Mammary epithelial cell (primary cell): ENCODE results near the gene ROBO1.

Experiments
- EZH2 ChIP-seq: IDR thresholded peaks from 2 replicates; pipeline ENCODE4 v1.6.1; 2012; ENCODE audit warnings: low read length, inconsistent platforms, borderline replicate concordance
- TF ChIP-seq, protein P1 (sequence below), 2 donors: IDR thresholded peaks in 1 of 2; conservative IDR thresholded peaks in 1 of 2; 2 replicates each; pipeline ENCODE4 v1.5.1; 2011 to 2012; ENCODE audit warnings: inconsistent platforms in 2 of 2, low read length in 2 of 2, mild to moderate bottlenecking in 2 of 2, control low read depth in 1 of 2, low read depth in 1 of 2; ENCODE audit not compliant: insufficient read depth in 1 of 2; ENCODE audit errors: extremely low read depth in 1 of 2

GRCh38 chr3:79488407-79488806, 279.4 kb downstream of the ROBO1 start:
- TF ChIP-seq, protein P1, sequence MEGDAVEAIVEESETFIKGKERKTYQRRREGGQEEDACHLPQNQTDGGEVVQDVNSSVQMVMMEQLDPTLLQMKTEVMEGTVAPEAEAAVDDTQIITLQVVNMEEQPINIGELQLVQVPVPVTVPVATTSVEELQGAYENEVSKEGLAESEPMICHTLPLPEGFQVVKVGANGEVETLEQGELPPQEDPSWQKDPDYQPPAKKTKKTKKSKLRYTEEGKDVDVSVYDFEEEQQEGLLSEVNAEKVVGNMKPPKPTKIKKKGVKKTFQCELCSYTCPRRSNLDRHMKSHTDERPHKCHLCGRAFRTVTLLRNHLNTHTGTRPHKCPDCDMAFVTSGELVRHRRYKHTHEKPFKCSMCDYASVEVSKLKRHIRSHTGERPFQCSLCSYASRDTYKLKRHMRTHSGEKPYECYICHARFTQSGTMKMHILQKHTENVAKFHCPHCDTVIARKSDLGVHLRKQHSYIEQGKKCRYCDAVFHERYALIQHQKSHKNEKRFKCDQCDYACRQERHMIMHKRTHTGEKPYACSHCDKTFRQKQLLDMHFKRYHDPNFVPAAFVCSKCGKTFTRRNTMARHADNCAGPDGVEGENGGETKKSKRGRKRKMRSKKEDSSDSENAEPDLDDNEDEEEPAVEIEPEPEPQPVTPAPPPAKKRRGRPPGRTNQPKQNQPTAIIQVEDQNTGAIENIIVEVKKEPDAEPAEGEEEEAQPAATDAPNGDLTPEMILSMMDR (conservative IDR thresholded peaks at IDR 0.05 in 1 of 2, IDR thresholded peaks at IDR 0.05 in 1 of 2; ENCODE audit: extremely low read depth in 1 of 2, insufficient read depth in 1 of 2, low read depth in 1 of 2, low read length in 2 of 2): no peak
- no peak for TF ChIP-seq EZH2
